ENCODE measurements around the gene KLHL42. TPM values are rescaled to one million over a fixed set of nuclear protein-coding genes. Genes with fewer than 3 reads are reported as not detected.

The KLHL42 gene
- total and polyA plus RNA-seq, 2 of the 8 experiments (the other 6 are each of a cell fraction or from before 2014, with no cell fraction given) = 13.6 to 21.6 TPM

GRCh38 chr12:27787559-27787958, 7.5 kb downstream of the KLHL42 start:
- Histone ChIP-seq H4K91ac (replicated peaks; ENCODE audit: insufficient read length, low read length) (no peak overlapping the region), H2BK120ac (replicated peaks; ENCODE audit: low read depth, low read length) (no peak overlapping the region), H3K36me3 (ENCODE audit: control insufficient read depth in 2 of 4, insufficient read depth in 4 of 4, low read length in 3 of 4) (peaks cover 2 to 10% (median 6%) of the 10 kb centered on the region in 4 experiments; a peak in 5 of 8 replicates), H3K4ac (replicated peaks; ENCODE audit: insufficient read length, low read depth, low read length) (no peak overlapping the region), H2BK12ac (ENCODE audit: low read depth, low read length) (no peak overlapping the region), H3K4me1 (replicated peaks in 1 of 4; ENCODE audit: control insufficient read depth in 3 of 4, insufficient read depth in 4 of 4, low read length in 3 of 4) (no peaks in the 10 kb centered on the region; a peak in 1 of 7 replicates), H2AK5ac (ENCODE audit: low read depth, low read length) (no peak overlapping the region), H3K9ac (replicated peaks in 1 of 4; ENCODE audit: extremely low read depth in 1 of 4, low read depth in 3 of 4, low read length in 3 of 4) (no peak overlapping the region), H3K79me2 (ENCODE audit: control insufficient read depth in 1 of 2, insufficient read depth in 2 of 2, low read length in 2 of 2) (peaks cover 0 to 67% of the 10 kb centered on the region in 2 experiments; a peak in 3 of 4 replicates), H3K18ac (ENCODE audit: extremely low read depth, low read length) (no peak overlapping the region), H3K23me2 (ENCODE audit: low read depth, low read length) (no peaks in the 10 kb centered on the region), H2AFZ (ENCODE audit: low read length) (no peak overlapping the region), H3K56ac (replicated peaks; ENCODE audit: insufficient read length, low read depth, low read length) (no peak overlapping the region), H3K14ac (ENCODE audit: insufficient read length) (no peak overlapping the region), H2BK20ac (ENCODE audit: low read length) (no peak overlapping the region), H3K4me2 (ENCODE audit: insufficient read depth in 1 of 2, low read depth in 2 of 2, low read length in 2 of 2) (no peak overlapping the region), H3K23ac (ENCODE audit: insufficient read length) (no peak overlapping the region), H3K9me3 (ENCODE audit: insufficient read depth in 2 of 2, low read depth in 1 of 2, low read length in 1 of 2) (no peaks in the 10 kb centered on the region), H4K5ac (ENCODE audit: insufficient read length, low read depth, low read length) (no peak overlapping the region), H3K4me3 (ENCODE audit: extremely low read depth in 1 of 4, insufficient read depth in 2 of 4, low read depth in 3 of 4, low read length in 4 of 4) (no peak overlapping the region), H4K8ac (ENCODE audit: extremely low read depth, insufficient read depth, low read length) (no peak overlapping the region), H2BK5ac (ENCODE audit: low read depth, low read length) (no peak overlapping the region), H3K27me3 (replicated peaks in 1 of 4; ENCODE audit: control insufficient read depth in 3 of 4, extremely low read depth in 1 of 4, insufficient read depth in 3 of 4, low read length in 3 of 4) (no peaks in the 10 kb centered on the region), H4K20me1 (replicated peaks in 1 of 2; ENCODE audit: control insufficient read depth in 1 of 2, insufficient read depth in 2 of 2, low read length in 2 of 2) (peaks cover 0 to 4% of the 10 kb centered on the region in 2 experiments), H3K79me1 (ENCODE audit: low read depth, low read length) (no peaks in the 10 kb centered on the region; the same call in 1 of the 2 replicates), H3K27ac (ENCODE audit: low read depth, low read length) (no peak overlapping the region), H2BK15ac (ENCODE audit: low read length) (no peak overlapping the region)
- DNase-seq (ENCODE audit: low read depth in 1 of 2, low spot score in 2 of 2) (no peak), FAIRE-seq (no peak)
- ChIA-PET CTCF (ENCODE audit: partially characterized antibody) (interaction anchor here (0.6 to 0.7 kb wide), 2 partner anchors 36 to 828 kb away, joined by 3 read pairs; no protein-coding TSS in a partner anchor), POLR2A (ENCODE audit: partially characterized antibody) (interaction anchor here (0.6 to 4.1 kb wide), 5 partner anchors 8 to 46 kb away, joined by 3 to 18 read pairs (median 3); partner anchors contain the start of genes KLHL42 and MANSC4)
- TF ChIP-seq KDM5A (IDR thresholded peaks at IDR 0.05; ENCODE audit: low read length) (no peak), CTBP2 (IDR thresholded peaks at IDR 0.05; ENCODE audit: borderline replicate concordance, insufficient read depth, insufficient read length, low read length) (no peak), ATF3 (IDR thresholded peaks at IDR 0.05; ENCODE audit: insufficient read depth, low read depth, low read length) (no peak), HDAC6 (IDR thresholded peaks at IDR 0.05; ENCODE audit: low read depth, low read length) (no peak), SIX5 (IDR thresholded peaks at IDR 0.05; ENCODE audit: low read depth, low read length) (no peak), RFX5 (IDR thresholded peaks at IDR 0.05; ENCODE audit: borderline replicate concordance, low read depth, low read length) (no peak), SP2 (IDR thresholded peaks at IDR 0.05; ENCODE audit: low read length) (no peak), BACH1 (IDR thresholded peaks at IDR 0.05; ENCODE audit: low read length) (no peak), CTCF (IDR thresholded peaks at IDR 0.05; ENCODE audit: control extremely low read depth in 1 of 3, insufficient read depth in 1 of 3, low read depth in 1 of 3, low read length in 3 of 3) (no peak), PHF8 (conservative IDR thresholded peaks at IDR 0.05; ENCODE audit: low read depth, low read length) (no peak), SRF (IDR thresholded peaks at IDR 0.05; ENCODE audit: low read depth, low read length) (no peak)
- WGBS, 2 experiments (ENCODE audit: extremely low coverage in 1 of 2, insufficient coverage in 1 of 2, insufficient read length in 1 of 2, insufficient replicate concordance in 2 of 2, low coverage in 1 of 2, low lambda C conversion rate in 2 of 2, missing lambda C conversion rate in 1 of 2) = 85% methylated on average over 2 of the region's 2 CpGs; no CpG with 5 or more reads in 1 of the 2 experiments

Measured in H1 (cell line).